Measurements from ENCODE around the gene MINAR1. TPM values are rescaled to one million over a fixed set of nuclear protein-coding genes. Genes with fewer than 3 reads are reported as not detected.

The MINAR1 gene
- total and polyA plus RNA-seq, 2 experiments from 2014 or later, result 0.26 to 3.8 TPM

DNA sequence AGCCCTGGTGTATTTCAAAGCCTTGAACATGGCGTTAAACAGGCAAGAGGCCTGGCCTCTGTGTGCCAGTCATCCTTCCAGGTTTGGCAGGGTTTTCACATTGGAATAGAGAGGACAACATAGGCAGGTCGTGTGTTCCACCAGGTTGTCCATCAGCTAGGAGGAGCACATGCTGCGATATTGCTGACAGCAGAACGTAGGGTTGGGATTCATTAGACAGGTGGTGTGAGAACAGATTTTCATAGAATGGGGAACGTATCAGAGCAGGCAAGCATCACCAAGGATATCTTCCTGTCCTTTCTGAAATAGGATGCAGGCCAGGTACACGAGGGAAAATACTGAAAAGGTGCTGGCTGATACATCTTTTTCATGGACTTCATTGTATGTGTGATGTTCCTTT lies 26.4 kb downstream of the MINAR1 start:
- Histone ChIP-seq H3K4me1 (ENCODE audit: low read depth) (no peaks in the 10 kb centered on the region), H3K9me3 (ENCODE audit: low read depth) (no peaks in the 10 kb centered on the region), H3K36me3 (no peaks in the 10 kb centered on the region), H3K4me3 (no peak overlapping the region), H3K27ac (no peak overlapping the region), H3K27me3 (no peaks in the 10 kb centered on the region)
- DNase-seq (ENCODE audit: low read depth in 1 of 2, low spot score in 1 of 2), result no peak
- TF ChIP-seq, protein P1, sequence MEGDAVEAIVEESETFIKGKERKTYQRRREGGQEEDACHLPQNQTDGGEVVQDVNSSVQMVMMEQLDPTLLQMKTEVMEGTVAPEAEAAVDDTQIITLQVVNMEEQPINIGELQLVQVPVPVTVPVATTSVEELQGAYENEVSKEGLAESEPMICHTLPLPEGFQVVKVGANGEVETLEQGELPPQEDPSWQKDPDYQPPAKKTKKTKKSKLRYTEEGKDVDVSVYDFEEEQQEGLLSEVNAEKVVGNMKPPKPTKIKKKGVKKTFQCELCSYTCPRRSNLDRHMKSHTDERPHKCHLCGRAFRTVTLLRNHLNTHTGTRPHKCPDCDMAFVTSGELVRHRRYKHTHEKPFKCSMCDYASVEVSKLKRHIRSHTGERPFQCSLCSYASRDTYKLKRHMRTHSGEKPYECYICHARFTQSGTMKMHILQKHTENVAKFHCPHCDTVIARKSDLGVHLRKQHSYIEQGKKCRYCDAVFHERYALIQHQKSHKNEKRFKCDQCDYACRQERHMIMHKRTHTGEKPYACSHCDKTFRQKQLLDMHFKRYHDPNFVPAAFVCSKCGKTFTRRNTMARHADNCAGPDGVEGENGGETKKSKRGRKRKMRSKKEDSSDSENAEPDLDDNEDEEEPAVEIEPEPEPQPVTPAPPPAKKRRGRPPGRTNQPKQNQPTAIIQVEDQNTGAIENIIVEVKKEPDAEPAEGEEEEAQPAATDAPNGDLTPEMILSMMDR (IDR thresholded peaks at IDR 0.05; ENCODE audit: low read depth, low read length), result no peak

DNA sequence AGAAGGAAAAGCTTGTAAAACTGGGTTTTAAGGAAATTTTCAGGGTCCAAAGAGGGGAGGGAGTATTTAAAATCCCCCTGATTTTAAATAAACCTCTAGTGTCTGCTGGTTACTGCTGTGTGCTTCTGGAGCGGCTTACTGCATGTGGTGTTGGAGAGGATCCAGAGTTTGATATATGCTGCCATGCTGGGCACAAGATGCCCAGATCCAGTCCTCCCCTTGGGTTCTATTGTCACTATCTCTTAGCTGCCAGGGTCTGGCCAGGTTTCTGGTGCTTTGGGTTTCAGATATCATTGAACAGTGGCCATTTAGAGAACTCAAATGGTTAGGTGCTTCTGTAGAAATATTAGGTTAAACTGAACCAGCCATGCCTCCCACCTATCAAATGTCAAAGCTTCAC lies 27.5 kb downstream of the MINAR1 start:
- no peak overlapping the region for H3K4me3 ChIP-seq
- no peaks in the 10 kb centered on the region for H3K4me1 ChIP-seq (ENCODE audit: low read depth)
- no peak for DNase-seq (ENCODE audit: low read depth in 1 of 2, low spot score in 1 of 2)
- TF ChIP-seq, protein P1 (IDR thresholded peaks at IDR 0.05; ENCODE audit: low read depth, low read length), result no peak
- no peak overlapping the region for H3K27ac ChIP-seq
- H3K27me3 ChIP-seq, result no peaks in the 10 kb centered on the region
- H3K36me3 ChIP-seq, result no peaks in the 10 kb centered on the region
- H3K9me3 ChIP-seq (ENCODE audit: low read depth), result no peaks in the 10 kb centered on the region

DNA sequence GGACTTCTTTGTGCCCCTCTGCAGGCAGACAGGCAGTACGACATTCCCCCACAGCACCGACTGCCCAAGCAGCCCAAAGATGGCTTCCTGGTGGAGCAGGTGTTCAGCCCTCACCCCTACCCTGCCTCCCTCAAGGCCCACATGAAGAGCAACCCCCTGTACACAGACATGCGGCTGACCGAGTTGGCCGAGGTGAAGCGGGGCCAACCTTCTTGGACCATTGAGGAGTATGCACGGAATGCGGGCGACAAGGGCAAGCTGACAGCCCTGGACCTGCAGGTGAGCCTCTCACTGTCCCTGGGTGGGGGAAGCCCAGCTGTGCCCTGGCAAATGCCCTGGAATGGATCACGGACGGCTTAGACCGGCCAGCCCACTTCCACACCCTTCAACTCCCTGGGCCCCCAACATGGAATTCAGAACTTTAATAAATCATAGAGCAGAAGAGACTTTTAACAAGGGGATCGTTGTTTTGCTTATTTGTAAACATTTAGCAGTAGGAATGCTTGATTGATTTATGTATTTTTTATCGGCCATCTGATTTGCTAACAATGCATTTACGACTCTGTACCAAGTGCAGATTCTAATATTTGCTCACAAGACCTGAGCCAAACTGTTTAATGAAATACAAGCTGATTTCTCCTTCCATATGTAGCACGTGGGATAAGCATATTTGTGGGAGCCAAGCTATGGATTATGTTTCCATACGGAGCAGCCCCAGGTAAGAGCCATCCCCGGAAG lies 31.1 kb downstream of the MINAR1 start:
- Histone ChIP-seq H3K4me1 (ENCODE audit: low read depth) (no peaks in the 10 kb centered on the region), H3K36me3 (no peaks in the 10 kb centered on the region), H3K9me3 (ENCODE audit: low read depth) (no peaks in the 10 kb centered on the region), H3K27me3 (no peaks in the 10 kb centered on the region), H3K27ac (no peak overlapping the region), H3K4me3 (no peak overlapping the region)
- TF ChIP-seq, protein P1 (IDR thresholded peaks at IDR 0.05; ENCODE audit: low read depth, low read length), result no peak
- no peak for DNase-seq (ENCODE audit: low read depth in 1 of 2, low spot score in 1 of 2)

DNA sequence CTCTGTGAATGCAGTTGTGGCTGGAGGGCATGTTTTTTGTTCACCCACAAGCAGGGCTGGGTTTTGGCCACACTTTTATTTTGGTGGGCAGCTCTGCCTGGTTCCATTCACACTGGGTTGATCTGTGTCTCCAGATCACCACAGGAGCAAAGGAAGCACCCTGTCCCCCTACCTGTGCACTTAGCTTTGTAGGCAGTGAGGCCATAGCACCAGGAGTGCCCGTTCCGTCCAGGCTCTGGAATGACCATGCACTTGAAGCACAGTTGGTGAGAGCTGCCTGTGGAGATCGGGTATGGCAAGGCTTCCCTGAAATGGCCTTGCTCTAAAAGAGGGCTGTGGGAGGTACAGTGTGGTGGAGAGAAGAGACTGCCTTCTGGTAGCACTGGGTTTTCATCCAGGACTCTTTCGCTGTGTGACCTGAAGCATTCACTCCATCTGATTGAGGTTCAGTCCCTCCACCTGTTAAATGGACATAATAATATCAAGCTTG lies 31.7 kb downstream of the MINAR1 start:
- no peaks in the 10 kb centered on the region for H3K36me3 ChIP-seq
- no peak overlapping the region for H3K27ac ChIP-seq
- no peak for DNase-seq (ENCODE audit: low read depth in 1 of 2, low spot score in 1 of 2)
- no peaks in the 10 kb centered on the region for H3K4me1 ChIP-seq (ENCODE audit: low read depth)
- no peaks in the 10 kb centered on the region for H3K27me3 ChIP-seq
- no peaks in the 10 kb centered on the region for H3K9me3 ChIP-seq (ENCODE audit: low read depth)
- no peak overlapping the region for H3K4me3 ChIP-seq
- TF ChIP-seq, protein P1 (IDR thresholded peaks at IDR 0.05; ENCODE audit: low read depth, low read length), result no peak

DNA sequence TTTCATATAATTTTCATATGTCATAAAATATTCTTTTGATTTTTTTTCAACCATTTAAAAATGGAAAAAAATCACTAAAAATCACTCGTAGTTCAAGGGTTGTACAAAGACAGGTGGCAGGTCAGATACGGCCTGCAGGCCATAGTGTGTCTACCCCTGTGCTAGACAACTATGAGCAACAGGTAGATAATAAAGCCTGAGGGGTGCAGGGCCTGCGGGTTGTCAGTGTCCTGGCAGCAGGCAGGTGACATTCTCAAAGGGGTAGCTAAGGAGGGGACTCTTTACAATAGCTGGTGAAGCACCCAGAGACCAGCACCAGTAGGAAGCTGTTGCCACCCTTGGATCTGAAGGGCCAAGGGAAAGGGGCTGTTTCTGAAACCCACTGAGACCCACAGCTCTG lies 34.4 kb downstream of the MINAR1 start:
- no peaks in the 10 kb centered on the region for H3K9me3 ChIP-seq (ENCODE audit: low read depth)
- H3K4me1 ChIP-seq (ENCODE audit: low read depth), result no peaks in the 10 kb centered on the region
- no peaks in the 10 kb centered on the region for H3K36me3 ChIP-seq
- H3K27ac ChIP-seq, result no peak overlapping the region
- H3K27me3 ChIP-seq, result no peaks in the 10 kb centered on the region
- no peak for DNase-seq (ENCODE audit: low read depth in 1 of 2, low spot score in 1 of 2)
- TF ChIP-seq, protein P1 (IDR thresholded peaks at IDR 0.05; ENCODE audit: low read depth, low read length), result no peak
- H3K4me3 ChIP-seq, result no peak overlapping the region
